GM06990 (cell line): Measurements from ENCODE around the gene ARHGEF4.

Experiments used
- DNase-seq: peaks from one replicate; pipeline ENCODE4 v3.0.0-alpha.2; 2011; ENCODE audit not compliant: insufficient read length; ENCODE audit errors: extremely low read depth
- H3K27me3 ChIP-seq: replicated peaks from 2 replicates; pipeline ENCODE4 v1.6.0; 2011; ENCODE audit warnings: low read length; ENCODE audit not compliant: control insufficient read depth, insufficient read depth
- H3K36me3 ChIP-seq: 2 replicates; pipeline ENCODE4 v1.5.1; 2011; ENCODE audit warnings: low read length; ENCODE audit not compliant: control insufficient read depth, insufficient read depth
- H3K4me3 ChIP-seq: replicated peaks from 2 replicates; pipeline ENCODE4 v1.5.1; 2011; ENCODE audit warnings: low read depth, mild to moderate bottlenecking, control low read depth, low read length
- CTCF ChIP-seq: IDR thresholded peaks from 2 replicates; pipeline ENCODE4 v1.5.1; 2011; ENCODE audit warnings: low read length, control low read depth, mild to moderate bottlenecking, inconsistent platforms; ENCODE audit not compliant: insufficient read depth, poor library complexity, severe bottlenecking

Gene ARHGEF4

GRCh38 chr2:130836501-130837174 is at the start of gene ARHGEF4:
TSS of gene ARHGEF4 (plus strand) at chr2:130836914. CDS start at chr2:130836954, 40 bp downstream.
- DNase-seq, result no peak
- Histone ChIP-seq H3K4me3 (peak within 1 kb of the TSS; percentile 6; the same call in 1 of the 2 replicates), H3K36me3 (no peaks in the 10 kb centered on the region), H3K27me3 (no peaks in the 10 kb centered on the region)
- no peak for TF ChIP-seq CTCF

DNA sequence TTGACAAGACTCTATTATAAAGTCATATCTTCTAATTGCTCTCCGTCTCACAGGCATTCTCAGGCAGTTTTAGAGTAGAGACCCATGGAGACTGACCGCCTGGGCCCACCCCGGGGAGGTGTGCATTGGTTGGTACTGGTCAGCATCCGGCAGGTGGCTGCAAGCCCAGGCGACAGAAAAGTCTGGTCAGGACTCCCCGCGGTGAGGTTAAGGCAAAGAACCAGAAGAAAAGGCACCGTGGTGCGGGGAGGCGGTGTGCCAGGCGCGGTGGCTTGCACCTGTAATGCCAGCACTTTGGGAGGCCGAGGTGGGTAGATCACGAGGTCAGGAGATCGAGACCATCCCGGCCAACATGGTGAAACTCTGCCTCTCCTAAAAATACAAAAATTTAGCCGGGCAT is 48.9 kb upstream of the ARHGEF4 start:
- DNase-seq, result no peak
- no peak overlapping the region for H3K4me3 ChIP-seq
- no peaks in the 10 kb centered on the region; the same call in 1 of the 2 replicates for H3K27me3 ChIP-seq
- no peak for TF ChIP-seq CTCF
- H3K36me3 ChIP-seq, result no peaks in the 10 kb centered on the region

GRCh38 chr2:130790312-130790711 is 46.4 kb upstream of the ARHGEF4 start:
- DNase-seq, result no peak
- no peak for TF ChIP-seq CTCF
- Histone ChIP-seq H3K27me3 (no peaks in the 10 kb centered on the region), H3K4me3 (no peak overlapping the region), H3K36me3 (no peaks in the 10 kb centered on the region)

GRCh38 chr2:130790804-130791616 is 45.7 kb upstream of the ARHGEF4 start:
- H3K27me3 ChIP-seq, result no peaks in the 10 kb centered on the region
- TF ChIP-seq CTCF, result no peak
- no peak overlapping the region for H3K4me3 ChIP-seq
- DNase-seq, result no peak
- no peaks in the 10 kb centered on the region for H3K36me3 ChIP-seq

GRCh38 chr2:130791617-130791939 is 45.1 kb upstream of the ARHGEF4 start:
- TF ChIP-seq CTCF, result no peak
- no peak for DNase-seq
- Histone ChIP-seq H3K27me3 (no peaks in the 10 kb centered on the region), H3K4me3 (no peak overlapping the region), H3K36me3 (no peaks in the 10 kb centered on the region)
